ENCODE data around the gene RAD23A.
"Not testable (repeated sequence)": the region's sequence is repeated elsewhere in the genome, so short reads cannot be mapped to it uniquely, and the experiment has no call there.

Gene RAD23A

GRCh38 chr19:12945479-12946091 is at the start of gene RAD23A:
TSS of gene RAD23A (plus strand) at chr19:12945862. CDS start at chr19:12945949, 87 bp downstream.
- DNase-seq (ENCODE audit: low spot score): peak; percentile 95

- no peak for DNase-seq (ENCODE audit: low spot score)
These were observed 49.2 kb upstream of the RAD23A start for GRCh38 chr19:12896460-12896859.

GRCh38 chr19:12899891-12900518 is 45.7 kb upstream of the RAD23A start:
- no peak for DNase-seq (ENCODE audit: low spot score)

DNA sequence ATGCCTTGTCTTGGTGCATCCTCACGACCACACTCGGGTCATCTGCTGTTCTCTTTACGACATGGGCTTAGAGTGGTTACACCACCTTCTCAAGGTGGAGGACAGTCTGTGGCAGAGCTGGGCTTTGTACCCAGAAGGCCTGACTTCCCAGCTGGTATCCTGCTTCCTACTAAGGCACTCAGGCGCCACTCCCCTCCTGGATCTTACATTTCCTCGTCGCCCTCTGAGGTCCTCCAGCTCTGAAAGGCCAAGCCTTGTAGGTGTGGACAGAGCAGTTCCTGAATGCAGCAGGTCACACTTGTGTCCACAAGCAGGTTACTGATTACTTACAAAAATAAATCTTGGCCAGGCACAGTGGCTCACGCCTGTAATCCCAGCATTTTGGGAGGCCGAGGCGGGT is 38.5 kb upstream of the RAD23A start:
- DNase-seq (ENCODE audit: low spot score): no peak

DNA sequence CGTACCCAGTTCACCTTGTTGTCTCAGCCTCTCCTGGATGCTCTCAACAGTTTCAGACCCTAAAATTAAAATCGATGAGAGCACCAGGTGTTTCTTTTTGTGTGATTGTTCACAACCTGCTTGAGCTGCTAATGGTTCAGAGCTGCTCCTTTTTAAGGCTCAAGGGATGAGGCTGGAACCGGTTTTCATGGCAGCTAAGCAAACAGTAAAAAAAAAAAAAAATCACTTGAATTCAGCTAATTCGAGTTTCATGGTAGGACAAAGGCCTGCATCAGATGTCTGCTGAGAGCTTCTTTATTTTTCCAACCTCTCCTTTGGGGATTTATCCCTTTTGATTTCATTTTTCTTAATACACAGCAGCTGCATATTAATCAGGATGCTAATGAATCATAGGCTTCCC is 33.1 kb upstream of the RAD23A start:
- no peak for DNase-seq (ENCODE audit: low spot score)

GRCh38 chr19:12913011-12913561 is 32.6 kb upstream of the RAD23A start:
- DNase-seq (ENCODE audit: low spot score): peak; percentile 45

DNA sequence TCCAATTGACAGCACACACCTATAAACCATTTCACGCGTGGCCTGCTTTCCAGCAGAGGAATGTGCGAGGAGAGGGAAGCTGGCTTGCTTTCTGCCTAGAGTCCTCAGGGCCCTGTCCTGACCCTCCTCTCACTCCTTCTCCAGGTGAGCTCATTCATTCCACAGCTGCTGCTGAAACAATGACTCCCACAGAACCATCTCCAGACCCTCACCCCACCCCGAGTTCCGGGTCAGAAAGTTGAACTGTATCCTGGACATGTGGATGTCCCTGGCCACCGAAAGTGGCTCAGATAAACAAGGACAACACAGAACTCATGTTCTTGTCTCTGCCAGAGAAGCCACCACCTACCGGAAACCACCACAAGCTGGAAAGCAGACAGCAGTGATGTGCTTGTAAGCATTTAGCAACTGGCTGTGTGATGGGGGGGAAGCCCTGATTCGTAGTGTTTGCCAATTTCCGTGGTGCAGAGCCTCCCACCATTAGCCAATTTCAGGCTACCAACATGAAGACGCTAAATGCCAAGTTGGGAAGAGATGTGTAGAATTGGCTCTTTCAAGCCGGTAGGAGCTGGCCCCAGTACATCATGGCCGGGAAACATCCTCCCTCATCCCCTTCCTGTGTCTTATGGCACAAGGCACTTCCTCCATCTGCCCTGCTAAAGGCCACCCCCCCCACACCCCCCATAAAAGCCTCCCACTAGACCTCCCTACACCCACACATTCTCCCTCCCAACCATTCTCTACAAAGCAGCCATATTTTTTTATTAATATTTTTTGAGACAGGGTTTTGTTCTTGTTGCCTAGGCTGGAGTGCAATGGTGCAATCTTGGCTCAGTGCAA is 31.6 kb upstream of the RAD23A start:
- DNase-seq (ENCODE audit: low spot score): no peak

GRCh38 chr19:12915860-12916259 is 29.8 kb upstream of the RAD23A start:
- not testable (repeated sequence) for DNase-seq (ENCODE audit: low spot score)

DNA sequence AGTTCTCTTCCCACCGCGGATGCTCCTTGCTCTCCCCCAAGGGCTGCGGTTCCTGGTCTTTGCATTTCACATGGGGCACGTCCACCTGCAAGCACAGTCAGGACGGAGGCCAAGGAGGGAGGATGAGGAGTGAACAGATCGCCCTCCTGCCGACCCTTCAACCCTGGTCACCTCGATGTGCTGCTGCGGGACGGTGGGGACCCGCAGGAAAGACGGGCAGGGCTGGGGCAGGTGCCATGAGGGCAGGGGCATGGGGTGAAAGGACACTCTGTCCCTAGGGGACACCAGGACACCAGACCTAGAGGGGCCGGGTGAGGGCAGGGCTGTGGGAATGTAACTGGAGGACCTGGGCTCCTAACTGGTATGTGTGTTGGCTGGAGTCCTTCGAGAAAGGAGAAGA is 27.4 kb upstream of the RAD23A start:
- no peak for DNase-seq (ENCODE audit: low spot score)

GRCh38 chr19:12921047-12921446 is 24.6 kb upstream of the RAD23A start:
- DNase-seq (ENCODE audit: low spot score): no peak

DNA sequence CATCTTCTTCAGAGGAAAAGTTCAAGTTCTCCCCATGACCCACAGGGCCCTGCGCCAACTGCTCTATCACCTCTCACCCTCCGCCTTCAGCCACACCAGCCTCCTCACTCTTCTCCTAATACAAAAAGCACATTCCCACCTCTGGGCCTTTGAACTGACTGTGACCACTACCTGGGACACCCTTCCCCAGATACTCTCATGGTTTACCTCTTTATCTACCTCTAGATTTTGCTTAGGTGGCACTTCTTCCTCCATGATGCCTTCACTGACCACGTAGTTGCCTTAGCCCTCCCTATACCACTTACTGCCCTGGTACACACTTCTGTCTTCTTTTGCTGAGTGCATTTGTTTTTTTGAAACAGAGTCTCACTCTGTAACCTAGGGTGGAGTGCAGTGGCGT is 22.7 kb upstream of the RAD23A start:
- no peak for DNase-seq (ENCODE audit: low spot score)

- DNase-seq (ENCODE audit: low spot score): no peak
These were observed 20.9 kb upstream of the RAD23A start for GRCh38 chr19:12924621-12925310.

GRCh38 chr19:12930002-12930645 is 15.5 kb upstream of the RAD23A start:
- no peak for DNase-seq (ENCODE audit: low spot score)

GRCh38 chr19:12932392-12933286 is 13.0 kb upstream of the RAD23A start:
- no peak for DNase-seq (ENCODE audit: low spot score)

DNA sequence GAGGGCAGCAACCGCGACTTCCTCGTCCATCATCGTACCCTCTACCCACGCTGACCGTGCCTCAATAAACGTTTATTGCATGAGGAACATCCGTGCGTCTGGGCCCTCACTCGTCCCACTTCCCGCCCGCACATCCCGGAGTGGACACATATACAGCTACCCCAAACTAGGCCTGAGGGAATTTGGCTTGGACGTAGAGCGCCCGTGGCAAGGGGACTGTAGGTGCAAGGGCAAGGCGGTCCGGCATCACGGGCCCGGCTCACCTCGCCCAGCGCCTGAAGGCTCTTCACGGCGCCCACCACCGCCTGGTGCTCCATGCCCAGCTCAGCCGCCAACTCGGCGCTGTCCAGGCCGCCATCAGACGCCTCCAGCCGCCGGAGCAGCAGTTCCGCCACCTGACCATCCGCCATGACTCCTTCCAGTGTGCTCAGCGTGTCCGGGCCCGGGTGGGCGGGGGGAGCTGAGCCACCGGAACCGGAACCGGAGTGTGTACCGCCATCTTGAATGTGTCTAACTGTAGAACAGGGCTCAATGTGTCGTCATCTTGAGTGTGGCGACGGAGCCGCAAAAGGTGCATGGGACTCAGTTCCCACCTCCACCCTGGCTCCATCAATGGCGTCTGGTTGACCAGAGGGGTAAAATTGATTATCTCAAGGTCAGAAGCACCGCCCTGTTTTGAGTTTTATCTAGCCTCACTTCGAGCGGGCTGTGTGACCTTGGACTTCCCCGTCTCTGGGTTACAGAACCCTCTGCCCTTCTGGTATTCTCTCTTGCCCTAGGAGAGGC is 12.2 kb upstream of the RAD23A start, which contains the start of gene FARSA:
Gene FARSA, minus strand, starts transcription at position 425 of the 786 bp plus-strand sequence. Its CDS starts 15 bp downstream, at position 410.
- peak; percentile 94 for DNase-seq (ENCODE audit: low spot score)

GRCh38 chr19:12935071-12935470 is 10.6 kb upstream of the RAD23A start:
- no peak for DNase-seq (ENCODE audit: low spot score)

GRCh38 chr19:12936582-12936981 is 9.1 kb upstream of the RAD23A start:
- DNase-seq (ENCODE audit: low spot score): no peak

GRCh38 chr19:12937093-12937926 is 8.4 kb upstream of the RAD23A start:
- DNase-seq (ENCODE audit: low spot score): no peak

Data from hepatic stellate cell (primary cell).